Activated naive CD4-positive, alpha-beta T cell treated with anti-CD3 and anti-CD28 coated beads for 36 hours (primary cell): ENCODE results near the gene MAP3K15. TPM values are rescaled to one million over a fixed set of nuclear protein-coding genes. Genes with fewer than 3 reads are reported as not detected.

Experiments
- CTCF ChIA-PET: fragments of 350-600 bp; sonication (Branson Sonifier 250); formaldehyde crosslinking; loops from one replicate; lab custom pipeline; 2021; ENCODE audit warnings: antibody characterized with exemption; lab: Charles Lee
- DNase-seq: peaks from one replicate; pipeline ENCODE4 v3.0.0-alpha.2; 2020
- H3K27ac Mint-ChIP-seq: one replicate; pipeline ENCODE4 v1.8.0; 2021; ENCODE audit warnings: mild to moderate bottlenecking, mixed read lengths
- H3K27me3 Mint-ChIP-seq: one replicate; pipeline ENCODE4 v1.8.0; 2021; ENCODE audit warnings: low read depth, mixed read lengths
- H3K36me3 Mint-ChIP-seq: one replicate; pipeline ENCODE4 v1.8.0; 2021; ENCODE audit warnings: low read depth, mixed read lengths
- H3K4me1 Mint-ChIP-seq: one replicate; pipeline ENCODE4 v1.8.0; 2021; ENCODE audit warnings: low read depth, mixed read lengths
- H3K4me3 Mint-ChIP-seq: one replicate; pipeline ENCODE4 v1.8.0; 2021; ENCODE audit warnings: mild to moderate bottlenecking, moderate library complexity, mixed read lengths
- H3K9me3 Mint-ChIP-seq: one replicate; pipeline ENCODE4 v1.8.0; 2021; ENCODE audit warnings: mixed read lengths
- intact Hi-C: fragments of 100-400 bp; cut with micrococcal nuclease; formaldehyde crosslinking; loops from one replicate; pipeline ENCODE4 v1.15.1; 2023
- total RNA-seq, 2 experiments: library from RNA; stranded (reverse); gene quantifications; one replicate each; pipeline ENCODE4 v1.2.3, GENCODE V29; 2021

Gene MAP3K15
- total RNA-seq, 2 experiments from 2014 or later: 1.2 to 1.3 TPM

GRCh38 chrX:19361701-19362100 is 153.6 kb downstream of the MAP3K15 start:
- Mint-ChIP-seq H3K27ac (no peak overlapping the region), H3K4me1 (no peaks in the 10 kb centered on the region)

GRCh38 chrX:19360903-19361302 is 154.4 kb downstream of the MAP3K15 start:
- intact Hi-C loops: no loop called here

More at GRCh38 chrX:19361701-19362100, 153.6 kb downstream of the MAP3K15 start:
- Mint-ChIP-seq H3K27me3 (no peaks in the 10 kb centered on the region), H3K36me3 (peaks cover 11% of the 10 kb centered on the region), H3K4me3 (no peak overlapping the region), H3K9me3 (peaks cover 3% of the 10 kb centered on the region)
- intact Hi-C loops: no loop called here
- CTCF ChIA-PET: no interaction called here
- no peak for DNase-seq

GRCh38 chrX:19358521-19358920 is 156.8 kb downstream of the MAP3K15 start:
- CTCF ChIA-PET: no interaction called here
- Mint-ChIP-seq H3K36me3 (peaks cover 10% of the 10 kb centered on the region), H3K27ac (no peak overlapping the region), H3K27me3 (no peaks in the 10 kb centered on the region), H3K9me3 (no peaks in the 10 kb centered on the region), H3K4me1 (no peaks in the 10 kb centered on the region), H3K4me3 (no peak overlapping the region)
- intact Hi-C loops: no loop called here
- no peak for DNase-seq

More at GRCh38 chrX:19360903-19361302, 154.4 kb downstream of the MAP3K15 start:
- peaks cover 11% of the 10 kb centered on the region for H3K36me3 Mint-ChIP-seq
- no peaks in the 10 kb centered on the region for H3K27me3 Mint-ChIP-seq
- no peaks in the 10 kb centered on the region for H3K4me1 Mint-ChIP-seq
- H3K27ac Mint-ChIP-seq: no peak overlapping the region
- CTCF ChIA-PET: interaction anchor here (0.8 kb wide), 1 partner anchor 11 kb away, joined by 3 read pairs; no protein-coding TSS in a partner anchor
- H3K9me3 Mint-ChIP-seq: no peaks in the 10 kb centered on the region
- no peak overlapping the region for H3K4me3 Mint-ChIP-seq
- DNase-seq: no peak

- H3K4me3 Mint-ChIP-seq: no peak overlapping the region
- no peak overlapping the region for H3K27ac Mint-ChIP-seq
- DNase-seq: no peak
- H3K4me1 Mint-ChIP-seq: peaks cover 10% of the 10 kb centered on the region
- intact Hi-C loops: no loop called here
- H3K27me3 Mint-ChIP-seq: no peaks in the 10 kb centered on the region
- CTCF ChIA-PET: no interaction called here
- H3K9me3 Mint-ChIP-seq: no peaks in the 10 kb centered on the region
- H3K36me3 Mint-ChIP-seq: peaks cover 25% of the 10 kb centered on the region
Observed at GRCh38 chrX:19354625-19355024, 160.7 kb downstream of the MAP3K15 start.

- no peak overlapping the region for H3K4me3 Mint-ChIP-seq
- no peak for DNase-seq
- CTCF ChIA-PET: no interaction called here
- no peaks in the 10 kb centered on the region for H3K27me3 Mint-ChIP-seq
- peaks cover 23% of the 10 kb centered on the region for H3K4me1 Mint-ChIP-seq
- peak overlapping the region; percentile 84 for H3K27ac Mint-ChIP-seq
- H3K9me3 Mint-ChIP-seq: no peaks in the 10 kb centered on the region
- peaks cover 18% of the 10 kb centered on the region for H3K36me3 Mint-ChIP-seq
- intact Hi-C loops: no loop called here
Observed at GRCh38 chrX:19350941-19351384, 164.3 kb downstream of the MAP3K15 start.

GRCh38 chrX:19349264-19349663 is 166.0 kb downstream of the MAP3K15 start:
- no peaks in the 10 kb centered on the region for H3K9me3 Mint-ChIP-seq
- intact Hi-C loops: no loop called here
- no peak for DNase-seq
- no peak overlapping the region for H3K27ac Mint-ChIP-seq
- CTCF ChIA-PET: no interaction called here
- H3K36me3 Mint-ChIP-seq: peaks cover 16% of the 10 kb centered on the region
- no peaks in the 10 kb centered on the region for H3K27me3 Mint-ChIP-seq
- peaks cover 30% of the 10 kb centered on the region for H3K4me1 Mint-ChIP-seq
- H3K4me3 Mint-ChIP-seq: no peak overlapping the region

- H3K27me3 Mint-ChIP-seq: no peaks in the 10 kb centered on the region
- intact Hi-C loops: no loop called here
- CTCF ChIA-PET: interaction anchor here (0.6 to 0.9 kb wide), 2 partner anchors 11 to 30 kb away, joined by 3 read pairs; no protein-coding TSS in a partner anchor
- peaks cover 15% of the 10 kb centered on the region for H3K36me3 Mint-ChIP-seq
- H3K27ac Mint-ChIP-seq: no peak overlapping the region
- H3K4me3 Mint-ChIP-seq: no peak overlapping the region
- no peak for DNase-seq
- H3K9me3 Mint-ChIP-seq: no peaks in the 10 kb centered on the region
- peaks cover 32% of the 10 kb centered on the region for H3K4me1 Mint-ChIP-seq
Observed at GRCh38 chrX:19347916-19348315, 167.4 kb downstream of the MAP3K15 start.

GRCh38 chrX:19344661-19345060 is 170.6 kb downstream of the MAP3K15 start:
- CTCF ChIA-PET: interaction anchor here (1.3 kb wide), 1 partner anchor 28 kb away, joined by 5 read pairs; no protein-coding TSS in a partner anchor

GRCh38 chrX:19343535-19344408 is 171.5 kb downstream of the MAP3K15 start, which contains the start of gene PDHA1:
PDHA1 (plus strand) TSS chrX:19343927; CDS start chrX:19344038, 111 bp downstream.
- CTCF ChIA-PET: interaction anchor here (1.3 kb wide), 1 partner anchor 29 kb away, joined by 5 read pairs; no protein-coding TSS in a partner anchor
- H3K36me3 Mint-ChIP-seq: no peaks in the 10 kb centered on the region
- H3K4me3 Mint-ChIP-seq: peak within 1 kb of the TSS; percentile 83
- intact Hi-C loops: loop anchor here (1.0 to 5.0 kb wide), 5 partner anchors 359 to 1605 kb away; partner anchors contain the start of genes CDKL5 and PHKA2
- peaks cover 21% of the 10 kb centered on the region for H3K4me1 Mint-ChIP-seq
- H3K27me3 Mint-ChIP-seq: no peaks in the 10 kb centered on the region
- H3K27ac Mint-ChIP-seq: peak within 1 kb of the TSS; percentile 78
- no peaks in the 10 kb centered on the region for H3K9me3 Mint-ChIP-seq
- DNase-seq: peak; percentile 94

More at GRCh38 chrX:19344661-19345060, 170.6 kb downstream of the MAP3K15 start:
- peak overlapping the region; percentile 83 for H3K4me3 Mint-ChIP-seq
- no peak overlapping the region for H3K27ac Mint-ChIP-seq
- no peaks in the 10 kb centered on the region for H3K27me3 Mint-ChIP-seq
- intact Hi-C loops: loop anchor here (5.0 kb wide), 1 partner anchor 457 kb away; no protein-coding TSS in a partner anchor
- peaks cover 22% of the 10 kb centered on the region for H3K4me1 Mint-ChIP-seq
- no peaks in the 10 kb centered on the region for H3K9me3 Mint-ChIP-seq
- H3K36me3 Mint-ChIP-seq: no peaks in the 10 kb centered on the region
- DNase-seq: no peak

GRCh38 chrX:19343085-19343534 is 172.2 kb downstream of the MAP3K15 start:
- no peaks in the 10 kb centered on the region for H3K9me3 Mint-ChIP-seq
- H3K4me3 Mint-ChIP-seq: peak overlapping the region; percentile 83
- peaks cover 21% of the 10 kb centered on the region for H3K4me1 Mint-ChIP-seq
- no peaks in the 10 kb centered on the region for H3K36me3 Mint-ChIP-seq
- DNase-seq: no peak
- CTCF ChIA-PET: interaction anchor here (1.1 kb wide), 1 partner anchor 9 kb away, joined by 3 read pairs; no protein-coding TSS in a partner anchor
- intact Hi-C loops: loop anchor here (1.0 to 5.0 kb wide), 5 partner anchors 359 to 1604 kb away; partner anchors contain the start of genes CDKL5 and PHKA2
- H3K27me3 Mint-ChIP-seq: no peaks in the 10 kb centered on the region
- peak overlapping the region; percentile 78 for H3K27ac Mint-ChIP-seq

- CTCF ChIA-PET: interaction anchor here (1.1 kb wide), 1 partner anchor 8 kb away, joined by 3 read pairs; no protein-coding TSS in a partner anchor
- peak overlapping the region; percentile 83 for H3K4me3 Mint-ChIP-seq
- no peaks in the 10 kb centered on the region for H3K9me3 Mint-ChIP-seq
- DNase-seq: no peak
- H3K27me3 Mint-ChIP-seq: no peaks in the 10 kb centered on the region
- peaks cover 16% of the 10 kb centered on the region for H3K4me1 Mint-ChIP-seq
- no peak overlapping the region for H3K27ac Mint-ChIP-seq
- no peaks in the 10 kb centered on the region for H3K36me3 Mint-ChIP-seq
- intact Hi-C loops: loop anchor here (2.0 to 5.0 kb wide), 2 partner anchors 455 to 1604 kb away; no protein-coding TSS in a partner anchor
Observed at GRCh38 chrX:19342331-19342906, 172.9 kb downstream of the MAP3K15 start.
